Duodenal mucosa (tissue), 2 donors: ENCODE measurements around the gene C11orf65.

Experiments used
- H3K27ac ChIP-seq: one replicate; pipeline ENCODE4 v1.7.0; 2013; ENCODE audit warnings: low read depth, low read length
- H3K27me3 ChIP-seq, 2 donors: one replicate each; pipeline ENCODE4 v1.7.0; 2013; ENCODE audit warnings: low read length in 2 of 2, control low read depth in 1 of 2; ENCODE audit not compliant: insufficient read depth in 2 of 2, control insufficient read depth in 1 of 2
- H3K36me3 ChIP-seq, 2 donors: one replicate each; pipeline ENCODE4 v1.7.0; 2013; ENCODE audit warnings: low read length in 2 of 2, control low read depth in 1 of 2; ENCODE audit not compliant: insufficient read depth in 2 of 2, control insufficient read depth in 1 of 2
- H3K4me1 ChIP-seq, 2 donors: one replicate each; pipeline ENCODE4 v1.7.0; 2013; ENCODE audit warnings: low read length in 2 of 2, control low read depth in 1 of 2; ENCODE audit not compliant: insufficient read depth in 2 of 2, control insufficient read depth in 1 of 2
- H3K4me3 ChIP-seq, 2 donors: one replicate each; pipeline ENCODE4 v1.7.0; 2013; ENCODE audit warnings: low read length in 2 of 2, low read depth in 1 of 2
- H3K9ac ChIP-seq, 2 donors: one replicate each; pipeline ENCODE4 v1.7.0; 2013; ENCODE audit warnings: low read length in 2 of 2, low read depth in 1 of 2
- H3K9me3 ChIP-seq, 2 donors: one replicate each; pipeline ENCODE4 v1.7.0; 2013; ENCODE audit warnings: low read length in 2 of 2, control low read depth in 1 of 2; ENCODE audit not compliant: control insufficient read depth in 1 of 2

The C11orf65 gene

GRCh38 chr11:108467091-108467823, at the start of gene C11orf65:
TSS of gene C11orf65 (minus strand) at chr11:108467529. CDS start at chr11:108461559, 5,970 bp downstream.
- Histone ChIP-seq H3K27ac (peak within 1 kb of the TSS; percentile 99), H3K4me1 (peaks cover 0 to 5% of the 10 kb centered on the region in 2 donors), H3K27me3 (no peaks in the 10 kb centered on the region), H3K36me3 (no peaks in the 10 kb centered on the region), H3K4me3 (peak within 1 kb of the TSS; percentile 80 to 96), H3K9me3 (no peaks in the 10 kb centered on the region), H3K9ac (peak within 1 kb of the TSS; percentile 90 to 100)

GRCh38 chr11:108516125-108516524, 48.8 kb upstream of the C11orf65 start:
- H3K27ac ChIP-seq: no peak overlapping the region
- no peaks in the 10 kb centered on the region for H3K9me3 ChIP-seq
- H3K36me3 ChIP-seq: peaks cover 0 to 3% of the 10 kb centered on the region in 2 donors
- no peak overlapping the region for H3K9ac ChIP-seq
- H3K4me1 ChIP-seq: no peaks in the 10 kb centered on the region
- H3K27me3 ChIP-seq: no peaks in the 10 kb centered on the region
- H3K4me3 ChIP-seq: no peak overlapping the region

GRCh38 chr11:108512708-108513107, 45.4 kb upstream of the C11orf65 start:
- peaks cover 0 to 3% of the 10 kb centered on the region in 2 donors for H3K36me3 ChIP-seq
- no peak overlapping the region for H3K9ac ChIP-seq
- no peak overlapping the region for H3K4me3 ChIP-seq
- no peaks in the 10 kb centered on the region for H3K27me3 ChIP-seq
- no peak overlapping the region for H3K27ac ChIP-seq
- H3K9me3 ChIP-seq: no peaks in the 10 kb centered on the region
- H3K4me1 ChIP-seq: no peaks in the 10 kb centered on the region

GRCh38 chr11:108511851-108512474, 44.6 kb upstream of the C11orf65 start:
- peaks cover 0 to 3% of the 10 kb centered on the region in 2 donors for H3K36me3 ChIP-seq
- no peaks in the 10 kb centered on the region for H3K9me3 ChIP-seq
- no peaks in the 10 kb centered on the region for H3K4me1 ChIP-seq
- no peak overlapping the region for H3K9ac ChIP-seq
- H3K27me3 ChIP-seq: no peaks in the 10 kb centered on the region
- no peak overlapping the region for H3K27ac ChIP-seq
- H3K4me3 ChIP-seq: no peak overlapping the region

- no peak overlapping the region for H3K9ac ChIP-seq
- H3K4me1 ChIP-seq: no peaks in the 10 kb centered on the region
- H3K4me3 ChIP-seq: no peak overlapping the region
- no peak overlapping the region for H3K27ac ChIP-seq
- no peaks in the 10 kb centered on the region for H3K9me3 ChIP-seq
- no peaks in the 10 kb centered on the region for H3K36me3 ChIP-seq
- H3K27me3 ChIP-seq: no peaks in the 10 kb centered on the region
These were observed 41.6 kb upstream of the C11orf65 start for GRCh38 chr11:108508653-108509593.

- H3K4me1 ChIP-seq: peaks cover 7 to 10% of the 10 kb centered on the region in 2 donors
- H3K4me3 ChIP-seq: no peak overlapping the region
- H3K36me3 ChIP-seq: no peaks in the 10 kb centered on the region
- H3K9me3 ChIP-seq: no peaks in the 10 kb centered on the region
- H3K27me3 ChIP-seq: no peaks in the 10 kb centered on the region
- no peak overlapping the region for H3K27ac ChIP-seq
- no peak overlapping the region for H3K9ac ChIP-seq
These were observed 34.1 kb upstream of the C11orf65 start for GRCh38 chr11:108501396-108501795.

GRCh38 chr11:108500721-108501120, 33.4 kb upstream of the C11orf65 start:
- Histone ChIP-seq H3K4me3 (no peak overlapping the region), H3K9me3 (no peaks in the 10 kb centered on the region), H3K27me3 (no peaks in the 10 kb centered on the region), H3K27ac (no peak overlapping the region), H3K9ac (no peak overlapping the region), H3K4me1 (peaks cover 7 to 10% of the 10 kb centered on the region in 2 donors), H3K36me3 (no peaks in the 10 kb centered on the region)

GRCh38 chr11:108500169-108500568, 32.8 kb upstream of the C11orf65 start:
- Histone ChIP-seq H3K27ac (no peak overlapping the region), H3K36me3 (no peaks in the 10 kb centered on the region), H3K27me3 (no peaks in the 10 kb centered on the region), H3K4me3 (no peak overlapping the region), H3K9ac (no peak overlapping the region), H3K4me1 (peaks cover 7 to 10% of the 10 kb centered on the region in 2 donors), H3K9me3 (no peaks in the 10 kb centered on the region)

- peak overlapping the region; percentile 70 to 71 for H3K4me3 ChIP-seq
- peak overlapping the region; percentile 91 for H3K27ac ChIP-seq
- peak overlapping the region in 1 of 2 donors; percentile 21 for H3K9ac ChIP-seq
These were observed 31.6 kb upstream of the C11orf65 start for GRCh38 chr11:108498816-108499408.

More at GRCh38 chr11:108498816-108499408, 31.6 kb upstream of the C11orf65 start:
- peaks cover 7 to 10% of the 10 kb centered on the region in 2 donors for H3K4me1 ChIP-seq
- H3K9me3 ChIP-seq: no peaks in the 10 kb centered on the region
- H3K27me3 ChIP-seq: no peaks in the 10 kb centered on the region
- no peaks in the 10 kb centered on the region for H3K36me3 ChIP-seq
